Activated CD8-positive, alpha-beta T cell treated with anti-CD3 and anti-CD28 coated beads for 36 hours (primary cell): ENCODE data around the gene TSPO. TPM values are rescaled to one million over a fixed set of nuclear protein-coding genes. Genes with fewer than 3 reads are reported as not detected.

Experiments
- ATAC-seq: fragments of 200-7000 bp; cut with Tn5 transposase; one replicate; pipeline ENCODE4 v1.10.0; 2021; ENCODE audit warnings: mild to moderate bottlenecking, moderate library complexity
- CTCF ChIA-PET: fragments of 350-600 bp; sonication (Branson Sonifier 250); formaldehyde crosslinking; loops from one replicate; lab custom pipeline; 2021; ENCODE audit warnings: antibody characterized with exemption; lab: Charles Lee
- POLR2A ChIA-PET: fragments of 350-600 bp; sonication (Branson Sonifier 250); formaldehyde crosslinking; loops from one replicate; lab custom pipeline; 2021; ENCODE audit warnings: antibody characterized with exemption; lab: Charles Lee
- DNase-seq: peaks from one replicate; pipeline ENCODE4 v3.0.0-alpha.2; 2020
- H3K27ac Mint-ChIP-seq: one replicate; pipeline ENCODE4 v1.8.0; 2021; ENCODE audit warnings: mild to moderate bottlenecking, mixed read lengths
- H3K27me3 Mint-ChIP-seq: one replicate; pipeline ENCODE4 v1.8.0; 2021; ENCODE audit warnings: mixed read lengths
- H3K36me3 Mint-ChIP-seq: one replicate; pipeline ENCODE4 v1.8.0; 2021; ENCODE audit warnings: low read depth, mixed read lengths
- H3K4me1 Mint-ChIP-seq: one replicate; pipeline ENCODE4 v1.8.0; 2021; ENCODE audit warnings: low read depth, mixed read lengths
- H3K4me3 Mint-ChIP-seq: one replicate; pipeline ENCODE4 v1.8.0; 2021; ENCODE audit warnings: mild to moderate bottlenecking, moderate library complexity, mixed read lengths
- H3K9me3 Mint-ChIP-seq: one replicate; pipeline ENCODE4 v1.8.0; 2021; ENCODE audit warnings: mixed read lengths
- intact Hi-C: fragments of 100-400 bp; cut with micrococcal nuclease; formaldehyde crosslinking; loops from one replicate; pipeline ENCODE4 v1.10.0; 2022
- total RNA-seq, 2 experiments: library from RNA; stranded (reverse); gene quantifications; one replicate each; pipeline ENCODE4 v1.2.3, GENCODE V29; 2021
- TF ChIP-seq, protein P1 (sequence below): fragments of 200-600 bp; IDR thresholded peaks from one replicate; pipeline ENCODE4 v1.8.0; 2022; ENCODE audit warnings: antibody characterized with exemption, mild to moderate bottlenecking

The TSPO gene
- total RNA-seq, 2 experiments from 2014 or later: 94.8 to 103 TPM

DNA sequence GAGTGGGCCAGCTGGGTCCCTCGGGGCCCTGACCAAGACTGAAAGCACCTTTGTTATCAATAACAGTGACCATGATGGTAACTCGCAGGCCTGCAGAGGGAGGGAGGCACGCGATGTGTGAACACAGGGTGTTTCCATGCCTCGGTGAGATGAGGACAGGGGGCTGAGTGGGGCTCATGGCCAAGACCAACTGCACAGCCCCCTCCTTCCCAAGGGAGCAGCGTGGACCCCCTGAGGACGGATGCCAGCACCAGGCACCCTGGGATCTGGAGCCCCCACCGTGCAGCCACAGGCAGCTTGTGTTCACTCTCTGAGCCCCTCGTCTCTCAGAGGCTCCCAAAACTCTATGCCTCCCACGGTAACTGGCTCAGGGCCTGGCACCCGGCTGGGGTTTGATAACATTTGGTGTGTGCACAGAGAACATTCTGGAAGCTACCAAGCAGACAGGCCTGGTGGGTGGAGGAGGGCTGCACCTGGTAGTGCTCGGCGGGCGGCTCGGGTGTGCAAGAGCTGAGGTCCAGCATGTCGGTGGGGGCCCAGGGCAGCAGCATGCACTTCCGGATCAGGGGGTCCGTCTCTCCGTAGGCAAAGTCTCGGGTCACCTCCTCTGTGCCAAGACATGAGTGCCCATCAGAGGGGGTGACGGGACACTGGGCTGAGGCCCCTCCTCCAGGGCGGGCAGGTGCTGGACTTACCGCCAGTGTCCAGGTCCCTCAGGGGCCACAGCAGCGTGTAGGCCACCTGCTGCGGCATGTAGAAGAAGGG lies 28.0 kb downstream of the TSPO start:
- Mint-ChIP-seq H3K4me3 (no peak overlapping the region), H3K9me3 (no peaks in the 10 kb centered on the region), H3K27ac (no peak overlapping the region), H3K4me1 (peaks cover 5% of the 10 kb centered on the region), H3K36me3 (peaks cover 48% of the 10 kb centered on the region), H3K27me3 (no peaks in the 10 kb centered on the region)
- no peak for ATAC-seq
- intact Hi-C loops: no loop called here
- DNase-seq: no peak
- TF ChIP-seq, protein P1, sequence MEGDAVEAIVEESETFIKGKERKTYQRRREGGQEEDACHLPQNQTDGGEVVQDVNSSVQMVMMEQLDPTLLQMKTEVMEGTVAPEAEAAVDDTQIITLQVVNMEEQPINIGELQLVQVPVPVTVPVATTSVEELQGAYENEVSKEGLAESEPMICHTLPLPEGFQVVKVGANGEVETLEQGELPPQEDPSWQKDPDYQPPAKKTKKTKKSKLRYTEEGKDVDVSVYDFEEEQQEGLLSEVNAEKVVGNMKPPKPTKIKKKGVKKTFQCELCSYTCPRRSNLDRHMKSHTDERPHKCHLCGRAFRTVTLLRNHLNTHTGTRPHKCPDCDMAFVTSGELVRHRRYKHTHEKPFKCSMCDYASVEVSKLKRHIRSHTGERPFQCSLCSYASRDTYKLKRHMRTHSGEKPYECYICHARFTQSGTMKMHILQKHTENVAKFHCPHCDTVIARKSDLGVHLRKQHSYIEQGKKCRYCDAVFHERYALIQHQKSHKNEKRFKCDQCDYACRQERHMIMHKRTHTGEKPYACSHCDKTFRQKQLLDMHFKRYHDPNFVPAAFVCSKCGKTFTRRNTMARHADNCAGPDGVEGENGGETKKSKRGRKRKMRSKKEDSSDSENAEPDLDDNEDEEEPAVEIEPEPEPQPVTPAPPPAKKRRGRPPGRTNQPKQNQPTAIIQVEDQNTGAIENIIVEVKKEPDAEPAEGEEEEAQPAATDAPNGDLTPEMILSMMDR: no peak
- POLR2A ChIA-PET: interaction anchor here (0.9 to 1.2 kb wide), 2 partner anchors 27 to 520 kb away, joined by 4 read pairs; no protein-coding TSS in a partner anchor
- CTCF ChIA-PET: no interaction called here

DNA sequence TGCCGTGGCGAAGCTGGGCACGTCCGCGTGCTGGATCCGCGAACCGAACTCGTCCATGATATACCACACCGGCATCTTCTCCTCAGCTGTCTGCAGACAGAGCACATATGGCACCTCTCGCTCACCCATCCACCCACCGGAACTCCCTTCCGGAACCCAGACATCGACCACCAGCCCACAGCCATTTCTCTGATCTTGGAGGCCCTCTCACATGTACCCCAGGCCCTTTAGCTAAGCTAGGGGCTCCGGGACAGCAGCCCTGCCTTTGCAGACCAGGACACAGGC lies 28.5 kb downstream of the TSPO start:
- H3K9me3 Mint-ChIP-seq: no peaks in the 10 kb centered on the region
- intact Hi-C loops: no loop called here
- no peak for ATAC-seq

DNA sequence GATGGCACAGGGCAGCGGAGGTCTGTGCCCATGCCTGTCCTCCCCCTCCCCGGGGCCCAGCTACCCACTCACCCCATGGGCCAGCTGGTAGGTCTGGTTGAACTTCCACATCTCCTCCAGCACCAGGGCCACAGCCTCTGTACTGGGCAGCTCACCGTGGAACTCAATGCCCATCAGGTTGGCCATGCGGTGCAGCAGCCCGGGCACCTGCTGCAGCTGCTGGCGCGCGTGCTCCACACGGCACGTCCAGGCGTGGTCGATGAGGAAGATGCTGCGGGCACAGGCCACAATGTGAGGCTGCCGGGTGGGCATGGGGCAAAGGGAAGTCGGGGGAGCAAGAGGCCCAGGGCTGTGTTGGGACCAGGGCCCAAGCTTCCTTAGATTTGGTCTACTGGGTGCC lies 29.3 kb downstream of the TSPO start:
- ATAC-seq (no peak), DNase-seq (no peak)
- POLR2A ChIA-PET: interaction anchor here (1.2 to 2.5 kb wide), 2 partner anchors 11 to 28 kb away, joined by 4 to 9 read pairs; no protein-coding TSS in a partner anchor
- CTCF ChIA-PET: no interaction called here
- Mint-ChIP-seq H3K4me1 (peaks cover 14% of the 10 kb centered on the region), H3K36me3 (peaks cover 52% of the 10 kb centered on the region), H3K27me3 (no peaks in the 10 kb centered on the region), H3K9me3 (no peaks in the 10 kb centered on the region), H3K4me3 (no peak overlapping the region), H3K27ac (no peak overlapping the region)
- intact Hi-C loops: no loop called here
- TF ChIP-seq, protein P1: no peak

More for the DNA sequence above, 28.5 kb downstream of the TSPO start:
- Mint-ChIP-seq H3K27ac (no peak overlapping the region), H3K4me1 (peaks cover 9% of the 10 kb centered on the region), H3K36me3 (peaks cover 48% of the 10 kb centered on the region), H3K4me3 (no peak overlapping the region), H3K27me3 (no peaks in the 10 kb centered on the region)
- no peak for DNase-seq
- TF ChIP-seq, protein P1: no peak
- ChIA-PET POLR2A (interaction anchor here (0.9 to 1.2 kb wide), 2 partner anchors 27 to 520 kb away, joined by 4 read pairs; no protein-coding TSS in a partner anchor), CTCF (no interaction called here)

DNA sequence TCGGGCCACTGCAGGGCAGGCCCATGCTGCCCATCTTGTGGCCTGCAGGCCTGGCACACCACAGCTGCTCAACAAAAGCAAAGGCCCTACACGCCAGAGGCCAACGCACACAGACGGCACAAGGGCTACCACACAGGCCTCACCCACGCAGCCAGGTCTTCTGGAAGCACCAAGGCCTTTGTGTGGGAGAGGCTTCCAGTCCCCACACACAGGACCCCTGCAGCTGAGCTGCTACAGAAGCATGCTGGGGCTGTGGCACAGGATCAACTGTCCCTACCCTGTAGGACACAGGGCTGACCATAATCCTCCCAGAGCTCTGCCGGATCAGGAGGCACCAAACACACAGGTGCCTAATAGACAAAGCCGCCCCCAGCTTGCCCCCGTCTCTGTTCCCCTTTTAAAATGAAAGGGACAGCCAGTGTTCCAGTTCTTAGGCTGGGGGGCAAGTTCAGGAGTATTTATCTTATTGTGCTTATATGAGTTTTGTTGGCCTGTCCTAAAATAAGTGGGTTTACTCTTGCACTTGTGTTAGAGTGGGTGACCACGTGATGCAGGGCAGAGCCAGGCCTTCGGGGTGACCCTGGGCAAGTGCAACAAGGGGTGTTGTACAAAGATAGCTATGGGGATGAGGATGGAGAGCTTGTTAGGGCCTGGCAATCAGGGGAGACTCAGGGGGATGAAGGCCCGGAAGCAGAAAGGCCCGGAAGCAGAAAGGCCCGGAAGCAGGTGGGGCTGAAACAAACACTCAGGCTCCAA lies 30.1 kb downstream of the TSPO start:
- DNase-seq: no peak
- ChIA-PET CTCF (no interaction called here), POLR2A (interaction anchor here (0.9 to 2.5 kb wide), 2 partner anchors 12 to 16 kb away, joined by 3 to 9 read pairs; no protein-coding TSS in a partner anchor)
- peaks cover 15% of the 10 kb centered on the region for H3K4me1 Mint-ChIP-seq
- peaks cover 54% of the 10 kb centered on the region for H3K36me3 Mint-ChIP-seq
- H3K4me3 Mint-ChIP-seq: no peak overlapping the region
- TF ChIP-seq, protein P1: no peak
- no peaks in the 10 kb centered on the region for H3K9me3 Mint-ChIP-seq
- ATAC-seq: no peak
- intact Hi-C loops: no loop called here
- H3K27ac Mint-ChIP-seq: no peak overlapping the region
- no peaks in the 10 kb centered on the region for H3K27me3 Mint-ChIP-seq

DNA sequence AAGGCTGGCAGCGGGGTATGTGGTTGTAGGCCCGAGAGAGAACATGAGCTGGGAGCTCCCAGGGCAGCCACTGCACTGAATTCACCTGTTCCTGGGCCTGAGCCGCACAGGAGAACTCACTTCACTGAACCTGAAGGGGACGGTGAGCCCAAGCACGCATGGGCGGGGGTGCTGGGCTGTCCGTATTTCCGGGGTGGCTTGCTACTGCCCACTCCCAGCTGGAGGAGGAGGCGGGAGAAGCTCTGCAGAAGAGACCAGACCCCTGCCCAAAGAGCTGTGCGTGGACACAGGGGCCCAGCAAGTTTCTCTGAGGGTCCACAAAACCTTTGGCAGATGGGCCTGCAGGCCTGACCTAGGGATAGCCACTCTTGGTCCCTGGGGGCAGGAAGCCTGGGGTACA lies 30.8 kb downstream of the TSPO start:
- Mint-ChIP-seq H3K4me3 (no peak overlapping the region), H3K4me1 (peaks cover 15% of the 10 kb centered on the region), H3K27ac (no peak overlapping the region), H3K9me3 (no peaks in the 10 kb centered on the region), H3K27me3 (no peaks in the 10 kb centered on the region), H3K36me3 (peaks cover 54% of the 10 kb centered on the region)
- ChIA-PET POLR2A (interaction anchor here (0.9 to 2.5 kb wide), 2 partner anchors 12 to 16 kb away, joined by 3 to 9 read pairs; no protein-coding TSS in a partner anchor), CTCF (no interaction called here)
- TF ChIP-seq, protein P1: no peak
- DNase-seq (no peak), ATAC-seq (no peak)
- intact Hi-C loops: no loop called here
